Fibroblast of lung (primary cell): Measurements from ENCODE around the gene AOC3. TPM values are rescaled to one million over a fixed set of nuclear protein-coding genes. Genes with fewer than 3 reads are reported as not detected.

Experiments
- DNase-seq, 2 donors: peaks; one replicate each; pipeline versions ENCODE4 v3.0.0 to v3.0.0-alpha.2; 2010; ENCODE audit warnings: low read depth in 2 of 2
- H2AFZ ChIP-seq: 2 replicates; pipeline ENCODE4 v1.5.1; 2012; ENCODE audit warnings: low read length, control low read depth, inconsistent platforms
- H3K27ac ChIP-seq: 2 replicates; pipeline ENCODE4 v1.5.1; 2011; ENCODE audit warnings: low read length, control low read depth; ENCODE audit not compliant: insufficient read depth
- H3K27me3 ChIP-seq: 2 replicates; pipeline ENCODE4 v1.5.1; 2011; ENCODE audit warnings: mild to moderate bottlenecking, low read length; ENCODE audit not compliant: control insufficient read depth, insufficient read depth
- H3K36me3 ChIP-seq: 2 replicates; pipeline ENCODE4 v1.5.1; 2011; ENCODE audit warnings: low read length; ENCODE audit not compliant: control insufficient read depth, insufficient read depth
- H3K4me1 ChIP-seq: 2 replicates; pipeline ENCODE4 v1.5.1; 2011; ENCODE audit warnings: low read length; ENCODE audit not compliant: control insufficient read depth, insufficient read depth; ENCODE audit errors: extremely low read depth
- H3K4me2 ChIP-seq: 2 replicates; pipeline ENCODE4 v1.5.1; 2011; ENCODE audit warnings: low read length, control low read depth; ENCODE audit not compliant: insufficient read depth; ENCODE audit errors: extremely low read depth
- H3K4me3 ChIP-seq, 4 experiments: fragments of 200-600 bp in 1 of 4; sonication (generic) in 1 of 4; replicated peaks in 1 of 4; 2 replicates each; pipeline ENCODE4 v1.5.1; 2011 to 2016; ENCODE audit warnings: low read length in 4 of 4, low read depth in 3 of 4, mild to moderate bottlenecking in 3 of 4, control low read depth in 2 of 4, inconsistent platforms in 1 of 4, mixed read lengths in 1 of 4; ENCODE audit not compliant: insufficient read depth in 1 of 4; ENCODE audit errors: control extremely low read depth in 1 of 4
- H3K79me2 ChIP-seq: 2 replicates; pipeline ENCODE4 v1.5.1; 2012; ENCODE audit warnings: mild to moderate bottlenecking, low read length, inconsistent platforms; ENCODE audit not compliant: control insufficient read depth, insufficient read depth
- H3K9ac ChIP-seq: 2 replicates; pipeline ENCODE4 v1.5.1; 2011; ENCODE audit warnings: mild to moderate bottlenecking, low read length, control low read depth; ENCODE audit not compliant: insufficient read depth
- H3K9me3 ChIP-seq: 2 replicates; pipeline ENCODE4 v1.5.1; 2012; ENCODE audit warnings: low read depth, low read length; ENCODE audit not compliant: control insufficient read depth, insufficient read depth
- H4K20me1 ChIP-seq: 2 replicates; pipeline ENCODE4 v1.5.1; 2011; ENCODE audit warnings: low read length; ENCODE audit not compliant: control insufficient read depth, insufficient read depth; ENCODE audit errors: extremely low read depth
- EZH2 ChIP-seq: IDR thresholded peaks from 2 replicates; pipeline ENCODE4 v1.5.1; 2012; ENCODE audit warnings: low read length, control low read depth, mild to moderate bottlenecking; ENCODE audit errors: missing control alignments
- polyA plus RNA-seq, 2 donors: library from polyadenylated mRNA; depleted of rRNA in 1 of 2; stranded (reverse) in 1 of 2; unstranded in 1 of 2; fragments of >200 nt; gene quantifications; 2 replicates each; pipeline ENCODE4 v1.2.1, GENCODE V29; 2011 to 2012; ENCODE audit warnings: missing spikeins in 1 of 2
- total RNA-seq: library from RNA; depleted of rRNA; stranded (reverse); fragments of >200 nt; gene quantifications from 2 replicates; pipeline ENCODE4 v1.2.1, GENCODE V29; 2014
- TF ChIP-seq, protein P1 (sequence below), 2 donors: IDR thresholded peaks in 1 of 2; conservative IDR thresholded peaks in 1 of 2; 1 replicate in 1 of 2; 2 replicates in 1 of 2; pipeline ENCODE4 v1.5.1; 2011 to 2012; ENCODE audit warnings: low read length in 2 of 2, control low read depth in 1 of 2, inconsistent platforms in 1 of 2, low read depth in 1 of 2, mild to moderate bottlenecking in 1 of 2

Gene AOC3
- total and polyA plus RNA-seq, 2 donors (not counting 1 experiment from before 2014, with no cell fraction given), result 0.17 to 3.5 TPM

DNA sequence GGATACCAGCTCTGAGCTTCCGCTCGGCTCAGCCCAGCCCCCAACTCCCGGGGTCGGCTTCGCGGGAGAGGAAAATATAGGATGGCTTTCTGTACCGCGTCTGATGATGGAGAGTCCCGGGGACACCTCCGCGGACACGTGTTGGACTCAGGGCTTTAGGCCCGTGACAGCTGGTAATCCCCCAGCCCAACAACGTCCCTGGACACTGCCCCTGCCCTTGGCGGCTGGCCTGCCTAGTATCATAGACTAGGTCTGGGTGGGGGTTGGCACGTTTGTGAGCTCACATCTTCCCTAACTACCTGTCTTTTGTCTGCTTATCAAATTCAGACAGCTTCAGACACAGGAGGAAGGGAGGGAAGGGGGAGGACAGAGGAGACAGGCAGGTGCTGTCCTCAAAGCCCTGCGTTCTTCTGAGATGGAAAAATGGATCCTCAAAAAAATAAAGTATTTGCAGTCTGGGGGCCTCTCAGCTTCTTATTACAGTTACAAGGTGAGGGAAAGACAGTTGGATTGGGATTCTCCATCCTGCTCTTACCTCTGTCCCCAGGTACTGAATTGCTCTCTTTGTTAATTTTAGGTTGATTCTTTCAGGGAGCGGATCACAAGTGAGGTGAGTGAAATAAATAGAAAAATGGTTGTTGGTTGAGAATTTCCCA is 17.1 kb upstream of the AOC3 start:
- TF ChIP-seq EZH2, result no peak
- TF ChIP-seq, protein P1, sequence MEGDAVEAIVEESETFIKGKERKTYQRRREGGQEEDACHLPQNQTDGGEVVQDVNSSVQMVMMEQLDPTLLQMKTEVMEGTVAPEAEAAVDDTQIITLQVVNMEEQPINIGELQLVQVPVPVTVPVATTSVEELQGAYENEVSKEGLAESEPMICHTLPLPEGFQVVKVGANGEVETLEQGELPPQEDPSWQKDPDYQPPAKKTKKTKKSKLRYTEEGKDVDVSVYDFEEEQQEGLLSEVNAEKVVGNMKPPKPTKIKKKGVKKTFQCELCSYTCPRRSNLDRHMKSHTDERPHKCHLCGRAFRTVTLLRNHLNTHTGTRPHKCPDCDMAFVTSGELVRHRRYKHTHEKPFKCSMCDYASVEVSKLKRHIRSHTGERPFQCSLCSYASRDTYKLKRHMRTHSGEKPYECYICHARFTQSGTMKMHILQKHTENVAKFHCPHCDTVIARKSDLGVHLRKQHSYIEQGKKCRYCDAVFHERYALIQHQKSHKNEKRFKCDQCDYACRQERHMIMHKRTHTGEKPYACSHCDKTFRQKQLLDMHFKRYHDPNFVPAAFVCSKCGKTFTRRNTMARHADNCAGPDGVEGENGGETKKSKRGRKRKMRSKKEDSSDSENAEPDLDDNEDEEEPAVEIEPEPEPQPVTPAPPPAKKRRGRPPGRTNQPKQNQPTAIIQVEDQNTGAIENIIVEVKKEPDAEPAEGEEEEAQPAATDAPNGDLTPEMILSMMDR (conservative IDR thresholded peaks at IDR 0.05 in 1 of 2, IDR thresholded peaks at IDR 0.05 in 1 of 2; ENCODE audit: low read depth in 1 of 2, low read length in 2 of 2), result no peak
- Histone ChIP-seq H3K27me3 (no peaks in the 10 kb centered on the region), H3K4me2 (peak overlapping the region; percentile 96), H3K9me3 (no peaks in the 10 kb centered on the region), H3K79me2 (peaks cover 20% of the 10 kb centered on the region), H3K27ac (peak overlapping the region; percentile 93), H4K20me1 (no peaks in the 10 kb centered on the region), H3K4me3 (peak overlapping the region; percentile 97 to 99 (median 98)), H3K4me1 (no peaks in the 10 kb centered on the region), H2AFZ (peak overlapping the region; percentile 70), H3K36me3 (peaks cover 7% of the 10 kb centered on the region), H3K9ac (peak overlapping the region; percentile 96)
- DNase-seq, result no peak

DNA sequence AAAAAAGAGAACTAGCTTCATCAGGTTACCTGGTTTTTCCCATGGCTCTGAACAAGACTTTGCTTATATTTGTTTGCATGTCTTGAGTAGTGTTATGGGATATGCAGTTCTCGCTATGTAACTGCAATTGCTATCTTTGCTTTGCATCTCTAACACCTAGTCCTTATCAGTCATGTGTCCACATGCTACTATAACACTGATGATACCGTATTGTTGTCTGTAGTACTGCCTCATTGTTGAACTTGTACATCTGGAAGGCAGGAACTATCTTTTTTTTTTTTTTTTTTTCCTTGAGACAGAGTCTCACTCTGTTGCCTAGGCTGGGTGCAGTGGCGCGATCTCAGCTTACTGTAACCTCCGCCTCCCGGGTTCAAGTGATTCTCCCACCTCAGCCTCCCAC is 15.3 kb upstream of the AOC3 start:
- Histone ChIP-seq H3K36me3 (peaks cover 7% of the 10 kb centered on the region), H3K27me3 (no peaks in the 10 kb centered on the region), H3K4me3 (no peak overlapping the region), H3K4me2 (no peak overlapping the region), H3K9me3 (no peaks in the 10 kb centered on the region), H2AFZ (no peak overlapping the region), H3K9ac (no peak overlapping the region), H4K20me1 (no peaks in the 10 kb centered on the region), H3K27ac (no peak overlapping the region), H3K79me2 (peaks cover 20% of the 10 kb centered on the region), H3K4me1 (no peaks in the 10 kb centered on the region)
- no peak for DNase-seq
- TF ChIP-seq EZH2, result no peak
- TF ChIP-seq, protein P1 (conservative IDR thresholded peaks at IDR 0.05 in 1 of 2, IDR thresholded peaks at IDR 0.05 in 1 of 2; ENCODE audit: low read depth in 1 of 2, low read length in 2 of 2), result no peak

DNA sequence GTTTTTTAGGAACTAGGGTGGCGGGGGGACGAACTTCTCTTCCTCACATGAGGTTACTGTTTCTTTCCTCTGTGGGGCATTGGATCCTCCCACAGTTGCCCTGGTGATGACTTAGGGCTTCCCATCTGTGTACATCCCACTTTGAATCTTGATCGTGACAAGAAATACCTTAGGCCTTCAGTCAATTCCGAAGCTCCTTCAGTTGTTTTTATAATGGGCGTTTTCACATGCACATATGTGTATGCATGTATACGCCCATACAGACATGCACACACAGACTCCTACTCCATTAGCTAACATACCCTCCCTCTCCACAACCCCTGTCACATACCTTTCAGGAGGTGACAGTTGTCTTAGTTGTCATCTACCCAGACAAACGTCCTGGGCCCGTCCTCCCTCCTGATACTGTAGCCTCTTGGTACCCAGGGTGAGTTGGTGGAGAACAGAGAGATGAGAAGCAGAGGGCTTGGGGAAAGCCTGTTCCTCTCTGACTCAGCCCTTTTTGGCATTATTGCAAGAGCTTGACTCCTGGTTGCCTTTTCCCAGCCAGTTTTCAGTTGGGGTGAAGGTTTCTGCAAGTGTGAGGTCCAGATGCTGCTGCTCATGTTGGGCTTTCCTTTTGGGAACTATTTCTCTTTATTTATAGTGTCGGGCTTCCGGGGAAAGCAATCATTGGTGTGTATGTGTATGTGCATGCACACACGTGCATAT is 8.9 kb upstream of the AOC3 start:
- H3K4me3 ChIP-seq, result no peak overlapping the region
- H3K4me2 ChIP-seq, result no peak overlapping the region
- H4K20me1 ChIP-seq, result no peaks in the 10 kb centered on the region
- H2AFZ ChIP-seq, result no peak overlapping the region
- H3K27me3 ChIP-seq, result no peaks in the 10 kb centered on the region
- TF ChIP-seq, protein P1 (conservative IDR thresholded peaks at IDR 0.05 in 1 of 2, IDR thresholded peaks at IDR 0.05 in 1 of 2; ENCODE audit: low read depth in 1 of 2, low read length in 2 of 2), result no peak
- no peak for TF ChIP-seq EZH2
- no peaks in the 10 kb centered on the region for H3K4me1 ChIP-seq
- H3K9me3 ChIP-seq, result no peaks in the 10 kb centered on the region
- peaks cover 11% of the 10 kb centered on the region for H3K36me3 ChIP-seq
- no peak overlapping the region for H3K27ac ChIP-seq
- H3K79me2 ChIP-seq, result no peaks in the 10 kb centered on the region
- peak in 1 of 2 donors; percentile 43 for DNase-seq
- no peak overlapping the region for H3K9ac ChIP-seq
